HEK293T (cell line): Measurements from ENCODE around the gene ADTRP.

Experiments
- NFRKB ChIP-seq: fragments of 450-650 bp; IDR thresholded peaks from 2 replicates; pipeline ENCODE4 v1.6.1; 2016; ENCODE audit warnings: mild to moderate bottlenecking, moderate library complexity
- SP1 ChIP-seq: fragments of 450-650 bp; IDR thresholded peaks from 2 replicates; pipeline ENCODE4 v1.6.1; 2017

GRCh38 chr6:11738661-11739375 is 39.8 kb downstream of the ADTRP start:
- TF ChIP-seq NFRKB (no peak), SP1 (no peak)
